GM19463 (cell line): ENCODE results near the gene TIAM1.

ENCODE experiments used
- ATAC-seq: cut with Tn5 transposase; IDR thresholded peaks from one replicate; pipeline ENCODE4 v1.9.1; 2021; ENCODE audit warnings: mild to moderate bottlenecking, moderate library complexity; ENCODE audit not compliant: unreplicated experiment

Gene TIAM1

GRCh38 chr21:31354604-31355443, 10.8 kb upstream of the TIAM1 start:
- ATAC-seq: peak; percentile 65

DNA sequence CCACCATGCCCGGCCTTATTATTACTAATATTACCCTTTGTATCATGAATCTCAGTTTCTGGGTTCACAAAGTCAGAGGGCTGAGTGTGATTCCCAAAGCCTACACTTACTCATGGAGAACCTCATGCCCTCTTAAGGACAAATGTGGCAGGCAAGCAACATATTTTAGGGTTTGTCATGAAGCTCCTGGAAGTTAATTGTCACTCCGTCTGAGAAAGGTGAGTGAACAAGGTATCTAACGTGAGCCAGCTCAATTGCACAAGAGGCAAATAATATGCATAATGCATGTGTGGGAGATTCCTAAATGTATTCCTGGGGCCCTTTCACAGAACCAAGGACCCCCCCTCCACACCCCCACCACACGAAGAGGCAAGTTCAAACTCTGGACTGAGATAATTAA, 10.1 kb upstream of the TIAM1 start:
- ATAC-seq: no peak

DNA sequence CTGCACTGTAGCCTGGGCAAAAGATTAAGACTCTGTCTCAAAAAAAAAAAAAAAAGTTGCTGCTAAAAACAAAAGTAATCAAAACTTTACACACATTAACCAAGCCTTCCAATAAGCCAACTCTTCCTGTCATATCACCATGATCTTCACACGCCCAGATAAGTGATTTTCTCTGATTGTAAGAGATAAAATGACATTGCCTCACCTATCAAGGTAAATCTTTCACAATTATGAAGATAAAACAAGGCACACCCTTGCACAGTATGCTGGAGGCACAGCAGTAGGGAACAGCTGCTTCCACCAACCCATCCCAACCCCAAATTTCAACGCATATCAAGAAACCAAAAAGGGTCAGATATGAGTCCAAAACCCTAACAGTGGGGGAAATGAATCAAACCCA, 8.8 kb upstream of the TIAM1 start:
- no peak for ATAC-seq

- no peak for ATAC-seq
These were observed 7.9 kb upstream of the TIAM1 start for GRCh38 chr21:31351960-31352359.

DNA sequence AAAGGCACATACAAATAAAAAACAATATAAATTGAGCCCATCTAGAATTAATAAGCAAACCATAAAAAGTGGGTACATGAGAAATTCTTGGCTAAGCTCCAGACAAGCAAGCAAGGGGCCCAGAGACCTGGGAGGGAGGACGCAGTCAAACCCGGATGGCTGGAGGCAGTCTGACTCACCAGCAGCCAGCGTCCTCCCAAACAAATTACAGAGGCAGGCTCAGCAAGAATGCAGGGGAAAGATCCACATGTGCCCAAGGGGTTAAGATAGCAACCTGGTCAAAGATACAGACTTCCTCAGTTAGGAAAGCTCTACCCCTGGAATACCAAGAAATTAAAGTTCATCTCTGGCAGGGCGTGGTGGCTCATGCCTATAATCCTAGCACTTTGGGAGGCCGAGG, 7.4 kb upstream of the TIAM1 start:
- ATAC-seq: no peak

DNA sequence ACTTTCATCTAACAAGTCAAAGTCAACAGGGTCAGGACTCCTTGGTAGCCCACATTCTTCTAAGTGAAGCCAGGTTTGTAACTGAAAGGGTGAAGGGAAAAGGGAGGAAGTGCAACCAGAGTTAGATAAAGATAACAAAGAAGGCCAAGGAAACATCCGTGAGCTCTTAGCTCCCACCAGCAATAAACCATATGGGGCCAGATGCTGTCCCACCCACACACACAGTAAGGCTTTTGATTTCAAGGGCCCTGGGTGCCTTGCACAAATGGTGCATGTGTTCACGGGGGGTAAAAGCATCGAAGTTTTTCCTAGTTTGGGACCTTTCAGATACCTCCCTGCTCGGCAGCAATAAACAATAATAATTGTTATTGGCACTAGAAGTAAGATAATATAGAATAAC, 5.1 kb upstream of the TIAM1 start:
- ATAC-seq: no peak

- ATAC-seq: no peak
These were observed 4.1 kb upstream of the TIAM1 start for GRCh38 chr21:31348188-31348587.

DNA sequence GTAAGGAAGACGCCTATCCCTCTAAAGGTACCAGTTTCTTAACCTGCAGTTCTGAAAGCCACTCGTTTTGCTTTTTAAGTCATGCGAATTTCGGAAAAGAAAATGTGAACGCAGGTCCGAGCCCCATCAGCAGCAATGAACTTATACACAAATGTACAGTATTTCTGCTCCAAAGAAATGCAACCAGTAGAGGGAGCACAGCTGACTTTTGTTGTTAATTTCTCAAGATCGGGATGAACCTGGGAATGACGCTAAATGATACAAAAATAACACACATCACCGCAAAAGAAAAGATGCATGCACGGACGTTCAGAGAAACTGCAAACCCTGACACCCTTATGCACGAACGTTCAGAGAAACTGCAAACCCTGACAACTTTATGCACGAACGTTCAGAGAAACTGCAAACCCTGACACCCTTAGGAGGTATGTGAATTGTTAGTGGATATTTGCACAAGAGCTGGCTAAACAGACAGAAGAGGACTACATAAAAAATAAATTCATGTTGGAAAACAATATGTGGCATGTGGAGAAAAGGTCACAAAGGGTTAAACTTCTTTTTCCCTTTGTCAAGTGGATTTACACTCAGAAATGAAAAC, 3.5 kb upstream of the TIAM1 start:
- no peak for ATAC-seq

DNA sequence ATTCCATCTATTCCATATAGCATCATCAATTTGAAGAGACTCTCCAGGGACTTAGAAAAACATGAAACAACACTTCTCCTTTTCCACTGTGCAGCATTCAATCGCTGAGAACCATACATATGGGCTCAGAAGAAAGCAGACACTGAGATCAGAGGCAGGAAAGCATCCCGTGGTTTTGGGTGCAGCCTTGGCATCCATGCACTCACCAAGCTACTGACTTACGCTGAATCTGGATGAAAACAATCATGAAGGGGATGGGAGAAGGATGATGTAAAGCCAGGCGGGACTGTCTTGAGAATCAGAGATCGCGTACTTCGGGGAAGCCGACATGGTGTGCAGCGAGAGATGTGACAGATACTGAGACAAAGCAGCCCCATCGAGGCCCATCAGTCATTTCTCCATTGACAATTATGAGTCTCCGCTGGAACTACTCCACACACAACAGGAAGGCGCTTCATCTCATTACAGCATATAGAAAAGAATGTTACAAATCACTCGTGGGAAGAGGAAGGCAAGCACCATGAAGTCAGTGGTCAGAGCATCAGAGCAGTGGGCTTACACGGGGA, 2.3 kb upstream of the TIAM1 start:
- ATAC-seq: no peak

- ATAC-seq: no peak
These were observed 1.1 kb upstream of the TIAM1 start for GRCh38 chr21:31345136-31345535.

DNA sequence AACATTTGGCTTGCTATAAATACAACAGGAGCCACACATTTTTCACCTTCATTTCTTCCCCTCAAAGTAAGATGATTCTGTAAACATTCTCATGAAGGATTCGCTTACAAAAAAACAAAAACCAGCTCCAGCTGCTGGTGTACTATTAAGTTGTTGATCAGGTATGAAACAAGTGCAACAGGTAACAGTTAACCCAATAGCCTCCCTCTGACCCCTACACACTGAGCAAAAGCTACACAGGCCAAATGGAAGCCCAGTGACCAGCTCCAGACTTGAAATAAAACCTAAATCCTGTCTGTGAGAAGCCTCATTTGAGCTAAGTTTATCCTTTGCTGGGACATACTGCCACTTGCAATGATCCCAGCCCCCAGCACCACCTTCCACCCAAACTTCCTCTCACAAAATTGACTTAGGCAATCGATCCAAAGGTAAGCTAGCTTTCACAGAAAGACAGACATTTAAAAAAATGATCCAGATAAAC, 991 bp downstream of the TIAM1 start:
- no peak for ATAC-seq

GRCh38 chr21:31342348-31342747, 1.7 kb downstream of the TIAM1 start:
- ATAC-seq: no peak

DNA sequence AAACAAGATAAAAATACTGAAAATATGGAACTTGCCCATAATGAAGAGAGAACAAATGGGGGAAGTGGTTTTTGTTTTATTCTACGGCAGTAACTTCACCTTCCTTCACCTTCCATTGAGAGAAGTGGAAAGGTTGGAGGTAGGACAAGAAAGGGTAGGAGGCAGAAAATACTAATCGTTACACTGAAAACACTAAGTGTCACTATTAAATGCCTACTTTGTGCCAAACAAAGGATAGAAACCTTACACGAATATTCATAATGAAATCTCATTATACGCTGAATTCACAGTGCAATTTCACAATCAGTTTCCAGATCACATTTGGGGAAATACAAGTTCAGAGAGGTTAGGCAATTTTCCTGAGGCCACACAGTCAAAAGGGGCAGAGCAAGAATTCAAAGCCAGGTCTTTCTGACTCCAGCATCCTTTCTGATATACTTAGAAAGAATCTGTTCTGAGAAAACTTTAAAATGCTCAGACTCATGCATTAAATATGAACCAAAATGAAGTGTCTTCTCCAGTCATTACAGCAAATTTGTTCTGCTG, 3.0 kb downstream of the TIAM1 start:
- no peak for ATAC-seq

DNA sequence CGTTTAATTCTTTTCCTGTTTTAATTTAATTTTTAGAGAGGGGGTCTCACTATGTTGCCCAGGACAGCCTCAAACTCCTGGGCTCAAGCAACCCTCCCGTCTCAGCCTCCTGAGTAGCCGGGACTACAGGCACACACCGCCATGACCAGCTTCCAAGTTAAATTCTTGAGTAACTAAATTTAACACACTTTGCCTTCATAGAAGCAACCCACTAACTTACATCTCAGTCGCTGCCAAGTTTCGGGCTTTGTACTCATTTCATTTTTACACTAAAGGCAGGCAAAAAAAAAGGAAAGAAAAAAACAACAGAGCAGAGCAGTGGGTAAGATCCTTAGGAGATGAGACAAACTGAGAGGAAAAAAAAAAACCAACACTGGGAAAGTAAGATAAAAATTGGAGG, 3.5 kb downstream of the TIAM1 start:
- ATAC-seq: no peak

DNA sequence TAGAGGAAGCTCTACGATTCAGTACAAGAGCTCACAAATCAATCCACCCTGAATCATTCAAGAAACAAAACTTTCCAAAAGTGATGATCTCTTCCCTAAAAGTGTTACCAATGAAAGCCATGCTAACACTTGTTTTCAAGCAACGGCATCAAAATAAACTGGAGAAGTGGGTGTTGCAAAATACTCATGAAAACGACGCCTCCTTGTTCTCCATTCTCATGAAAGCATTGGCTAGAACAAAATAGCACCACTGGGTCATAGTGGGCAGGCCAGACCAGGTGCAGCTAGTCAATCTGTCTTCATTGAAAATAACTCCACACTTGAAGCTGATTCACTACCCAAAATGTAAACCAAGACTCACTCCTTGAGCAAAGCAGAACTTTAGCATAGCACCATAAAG, 4.3 kb downstream of the TIAM1 start:
- no peak for ATAC-seq

GRCh38 chr21:31338908-31339368, 5.1 kb downstream of the TIAM1 start:
- no peak for ATAC-seq

- no peak for ATAC-seq
These were observed 5.8 kb downstream of the TIAM1 start for GRCh38 chr21:31337996-31338907.

- no peak for ATAC-seq
These were observed 7.0 kb downstream of the TIAM1 start for GRCh38 chr21:31337086-31337485.

DNA sequence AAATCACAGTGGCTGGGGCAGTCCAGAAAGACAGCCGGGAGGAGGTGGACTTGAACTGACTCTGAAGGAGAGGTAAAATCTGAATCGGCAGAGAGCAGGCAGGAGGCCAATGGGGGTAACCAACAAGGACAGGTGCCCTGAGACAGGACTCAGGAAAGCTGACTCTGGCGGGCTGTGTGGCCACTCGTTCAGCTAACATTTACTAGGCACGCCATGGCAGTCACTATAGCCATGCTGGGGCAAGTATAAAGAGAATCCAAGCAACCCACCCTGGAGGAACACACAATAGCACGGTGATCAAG, 7.4 kb downstream of the TIAM1 start:
- ATAC-seq: no peak

GRCh38 chr21:31335957-31336738, 7.9 kb downstream of the TIAM1 start:
- ATAC-seq: peak; percentile 44
